Uterus (tissue), 4 donors: ENCODE measurements around the gene INTS13. TPM values are rescaled to one million over a fixed set of nuclear protein-coding genes. Genes with fewer than 3 reads are reported as not detected.
"Not testable (repeated sequence)": the region's sequence is repeated elsewhere in the genome, so short reads cannot be mapped to it uniquely, and the experiment has no call there.

Experiments used
- DNase-seq, 2 donors: peaks; one replicate each; pipeline ENCODE4 v3.0.0-alpha.2; 2019 to 2020
- H3K27ac ChIP-seq, 2 donors: fragments of 200-600 bp; sonication (generic); 1 replicate in 1 of 2; 2 replicates in 1 of 2; pipeline ENCODE4 v1.5.1; 2016 to 2018
- H3K27me3 ChIP-seq, 2 donors: fragments of 200-600 bp; sonication (generic); one replicate each; pipeline ENCODE4 v1.5.1; 2018 to 2019; ENCODE audit warnings: control low read depth in 1 of 2
- H3K36me3 ChIP-seq, 2 donors: fragments of 200-600 bp; sonication (generic); one replicate each; pipeline ENCODE4 v1.5.1; 2019; ENCODE audit warnings: control low read depth in 1 of 2
- H3K4me1 ChIP-seq, 2 donors: fragments of 200-600 bp; sonication (generic); one replicate each; pipeline ENCODE4 v1.5.1; 2018 to 2019; ENCODE audit warnings: control low read depth in 1 of 2
- H3K4me3 ChIP-seq, 2 donors: fragments of 200-600 bp; sonication (generic); 1 replicate in 1 of 2; 2 replicates in 1 of 2; pipeline ENCODE4 v1.5.1; 2018 to 2019; ENCODE audit warnings: mild to moderate bottlenecking in 1 of 2
- H3K9me3 ChIP-seq, 2 donors: fragments of 200-600 bp; sonication (generic); one replicate each; pipeline ENCODE4 v1.5.1; 2019; ENCODE audit warnings: control low read depth in 1 of 2
- POLR2A ChIP-seq, 2 donors: fragments of 450-650 bp; IDR thresholded peaks; one replicate each; pipeline ENCODE4 v1.6.1; 2016; ENCODE audit warnings: antibody characterized with exemption in 2 of 2, mild to moderate bottlenecking in 1 of 2, moderate library complexity in 1 of 2
- intact Hi-C: fragments of 100-400 bp; cut with DNase I; formaldehyde crosslinking; loops from one replicate; pipeline ENCODE4 v1.15.1; 2023; ENCODE audit warnings: low total_unique reads
- total RNA-seq, 4 donors: library from RNA; depleted of rRNA in 3 of 4; stranded (reverse); fragments of >200 nt in 3 of 4; gene quantifications; one replicate each; pipeline versions ENCODE4 v1.1.0 to v1.2.4, GENCODE V29; 2014 to 2023
- TF ChIP-seq, protein P1 (sequence below), 4 experiments: fragments of 200-600 bp in 2 of 4; fragments of 450-650 bp in 2 of 4; sonication (generic) in 2 of 4; IDR thresholded peaks; one replicate each; pipeline ENCODE4 v1.5.1; 2016 to 2019; ENCODE audit warnings: antibody characterized with exemption in 4 of 4, mild to moderate bottlenecking in 2 of 4, moderate library complexity in 1 of 4
- donor health status: DM: yes; HTN: yes; CAD: no.

INTS13 gene
- total RNA-seq, 4 donors from 2014 or later: 13.8 to 37.9 (median 26.8) TPM

DNA sequence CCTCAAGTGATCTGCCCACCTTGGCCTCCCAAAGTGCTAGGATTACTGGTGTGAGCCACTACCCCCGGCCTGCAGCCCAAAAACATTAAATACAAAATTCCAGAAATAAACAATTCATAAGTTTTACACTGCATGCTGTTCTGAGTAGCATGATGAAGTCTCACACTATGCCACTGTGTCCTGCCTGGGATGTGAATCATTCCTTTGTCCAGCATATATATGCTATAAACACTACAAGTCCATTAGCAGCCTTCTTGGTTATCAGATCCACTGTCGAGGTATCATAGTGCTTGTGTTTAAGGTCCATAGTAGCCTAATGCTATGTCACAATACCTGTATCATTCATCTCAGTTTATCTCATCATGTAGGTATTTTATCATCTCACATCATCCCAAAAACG lies 15.9 kb downstream of the INTS13 start:
- Histone ChIP-seq H3K36me3 (no peaks in the 10 kb centered on the region), H3K9me3 (no peaks in the 10 kb centered on the region)
- TF ChIP-seq POLR2A (IDR thresholded peaks at IDR 0.05): no peak
- TF ChIP-seq, protein P1, sequence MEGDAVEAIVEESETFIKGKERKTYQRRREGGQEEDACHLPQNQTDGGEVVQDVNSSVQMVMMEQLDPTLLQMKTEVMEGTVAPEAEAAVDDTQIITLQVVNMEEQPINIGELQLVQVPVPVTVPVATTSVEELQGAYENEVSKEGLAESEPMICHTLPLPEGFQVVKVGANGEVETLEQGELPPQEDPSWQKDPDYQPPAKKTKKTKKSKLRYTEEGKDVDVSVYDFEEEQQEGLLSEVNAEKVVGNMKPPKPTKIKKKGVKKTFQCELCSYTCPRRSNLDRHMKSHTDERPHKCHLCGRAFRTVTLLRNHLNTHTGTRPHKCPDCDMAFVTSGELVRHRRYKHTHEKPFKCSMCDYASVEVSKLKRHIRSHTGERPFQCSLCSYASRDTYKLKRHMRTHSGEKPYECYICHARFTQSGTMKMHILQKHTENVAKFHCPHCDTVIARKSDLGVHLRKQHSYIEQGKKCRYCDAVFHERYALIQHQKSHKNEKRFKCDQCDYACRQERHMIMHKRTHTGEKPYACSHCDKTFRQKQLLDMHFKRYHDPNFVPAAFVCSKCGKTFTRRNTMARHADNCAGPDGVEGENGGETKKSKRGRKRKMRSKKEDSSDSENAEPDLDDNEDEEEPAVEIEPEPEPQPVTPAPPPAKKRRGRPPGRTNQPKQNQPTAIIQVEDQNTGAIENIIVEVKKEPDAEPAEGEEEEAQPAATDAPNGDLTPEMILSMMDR (IDR thresholded peaks at IDR 0.05): no peak

DNA sequence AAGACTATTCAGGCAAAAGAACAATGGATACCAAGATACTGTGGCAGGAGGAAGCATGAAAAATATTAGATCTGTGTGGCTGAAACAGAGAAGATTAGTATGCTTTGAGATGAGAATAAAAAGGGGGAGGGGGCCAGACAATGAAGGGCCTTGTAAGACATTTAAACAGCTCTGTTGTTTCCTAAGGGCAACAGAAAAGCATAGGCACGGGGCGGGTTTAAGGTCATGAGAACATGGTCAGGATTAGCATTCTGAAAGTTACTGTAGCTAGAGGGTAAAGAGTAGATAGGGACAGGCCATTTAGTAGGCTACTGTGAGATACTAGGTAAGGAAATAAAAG lies 18.6 kb downstream of the INTS13 start:
- Histone ChIP-seq H3K4me3 (no peak overlapping the region), H3K4me1 (no peaks in the 10 kb centered on the region), H3K36me3 (no peaks in the 10 kb centered on the region), H3K27me3 (no peaks in the 10 kb centered on the region), H3K27ac (no peak overlapping the region), H3K9me3 (no peaks in the 10 kb centered on the region)
- no peak for DNase-seq
- intact Hi-C loops: no loop called here
- no peak for TF ChIP-seq POLR2A (IDR thresholded peaks at IDR 0.05)
- TF ChIP-seq, protein P1 (IDR thresholded peaks at IDR 0.05): no peak

More for the DNA sequence above, 15.9 kb downstream of the INTS13 start:
- Histone ChIP-seq H3K4me3 (no peak overlapping the region), H3K27ac (no peak overlapping the region), H3K4me1 (no peaks in the 10 kb centered on the region), H3K27me3 (no peaks in the 10 kb centered on the region)
- intact Hi-C loops: no loop called here
- DNase-seq: no peak

DNA sequence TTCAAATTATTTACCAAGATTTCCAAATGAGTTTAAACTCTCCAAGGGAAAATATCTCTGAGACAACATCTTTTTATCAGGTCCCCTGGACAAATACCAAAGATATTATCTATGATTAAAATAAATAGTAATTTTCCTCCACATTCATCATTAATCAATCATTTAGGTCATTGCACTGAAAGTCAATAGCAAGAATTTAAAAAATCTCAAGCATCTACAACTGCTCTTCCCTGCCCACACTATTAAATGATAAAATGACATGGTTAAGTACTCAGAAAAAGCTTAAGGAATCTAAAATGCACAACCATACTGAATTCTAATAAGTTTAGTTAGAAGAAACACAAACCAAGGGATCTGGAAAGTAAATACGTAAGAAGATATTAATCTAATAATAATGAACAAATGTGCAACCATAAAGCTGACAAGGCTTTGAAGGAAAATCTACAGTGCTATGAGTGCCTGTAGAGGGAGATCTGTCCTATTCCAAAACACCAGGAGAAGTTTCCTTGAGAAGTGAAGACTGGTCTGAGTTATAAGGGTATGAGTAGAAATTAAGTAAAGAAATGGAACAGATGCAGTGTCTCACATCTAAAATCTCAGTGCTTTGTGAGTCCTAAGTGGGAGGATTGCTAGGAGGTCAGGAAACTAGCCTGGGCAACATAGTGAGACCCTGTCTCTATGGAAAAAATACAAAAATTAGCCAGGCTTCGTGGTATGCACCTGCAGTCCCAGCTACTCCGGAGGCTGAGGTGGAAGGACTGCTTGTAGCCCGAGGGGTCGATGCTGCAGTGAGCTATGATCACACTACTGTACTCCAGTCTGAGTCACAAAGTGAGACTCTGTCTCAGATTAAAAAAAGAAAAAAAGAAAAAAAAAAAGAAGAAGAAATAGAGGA lies 19.2 kb downstream of the INTS13 start:
- Histone ChIP-seq H3K4me3 (no peak overlapping the region), H3K4me1 (no peaks in the 10 kb centered on the region), H3K27me3 (no peaks in the 10 kb centered on the region), H3K27ac (no peak overlapping the region), H3K9me3 (no peaks in the 10 kb centered on the region), H3K36me3 (no peaks in the 10 kb centered on the region)
- DNase-seq: no peak
- intact Hi-C loops: no loop called here
- TF ChIP-seq, protein P1 (IDR thresholded peaks at IDR 0.05): peak in 1 of 4 experiments; percentile 13
- no peak for TF ChIP-seq POLR2A (IDR thresholded peaks at IDR 0.05)

DNA sequence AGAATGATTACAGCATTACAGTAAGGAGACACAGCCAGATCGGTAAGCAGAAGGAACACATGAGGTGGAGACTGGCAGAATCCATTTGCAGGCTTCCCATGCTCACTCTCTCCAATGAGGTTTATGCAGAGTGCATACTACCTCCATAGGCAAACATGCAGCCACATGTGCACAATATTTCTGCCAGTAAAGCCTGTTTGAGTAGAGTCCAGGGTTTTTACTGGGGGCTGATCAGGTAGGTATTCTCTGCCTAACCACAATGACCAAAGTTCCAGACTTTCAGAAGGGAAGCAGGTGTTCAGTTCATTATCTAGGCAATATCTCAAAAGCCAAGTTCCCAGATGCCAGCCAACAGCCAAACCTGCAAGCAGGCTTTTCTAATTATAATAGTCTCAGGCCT lies 31.1 kb downstream of the INTS13 start:
- H3K9me3 ChIP-seq: no peaks in the 10 kb centered on the region
- intact Hi-C loops: no loop called here
- no peaks in the 10 kb centered on the region for H3K36me3 ChIP-seq
- TF ChIP-seq POLR2A (IDR thresholded peaks at IDR 0.05): no peak
- TF ChIP-seq, protein P1 (IDR thresholded peaks at IDR 0.05): no peak
- no peaks in the 10 kb centered on the region for H3K27me3 ChIP-seq
- no peak for DNase-seq
- no peak overlapping the region for H3K4me3 ChIP-seq
- no peaks in the 10 kb centered on the region for H3K4me1 ChIP-seq
- no peak overlapping the region for H3K27ac ChIP-seq

DNA sequence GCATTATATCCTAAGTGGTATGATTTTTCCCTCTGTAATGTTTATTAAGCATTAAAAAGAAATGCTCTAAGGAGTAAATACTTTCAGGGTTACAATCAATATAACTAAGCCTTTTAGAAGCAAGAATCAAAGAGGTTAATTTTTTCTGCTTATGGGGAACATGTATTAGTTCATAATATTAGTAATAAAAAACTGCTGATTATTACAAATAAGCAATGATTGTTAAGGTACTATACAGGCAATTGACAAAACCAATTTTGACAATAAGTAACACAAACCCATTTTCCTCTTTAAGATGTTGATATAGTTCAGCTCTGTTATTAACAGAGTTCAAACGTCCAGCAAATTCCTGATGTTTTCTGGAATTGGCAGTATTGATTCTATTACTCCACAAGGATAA lies 31.8 kb downstream of the INTS13 start:
- Histone ChIP-seq H3K9me3 (no peaks in the 10 kb centered on the region), H3K27me3 (no peaks in the 10 kb centered on the region), H3K27ac (no peak overlapping the region), H3K4me3 (no peak overlapping the region), H3K36me3 (no peaks in the 10 kb centered on the region), H3K4me1 (no peaks in the 10 kb centered on the region)
- no peak for TF ChIP-seq POLR2A (IDR thresholded peaks at IDR 0.05)
- TF ChIP-seq, protein P1 (IDR thresholded peaks at IDR 0.05): no peak
- no peak for DNase-seq
- intact Hi-C loops: no loop called here

DNA sequence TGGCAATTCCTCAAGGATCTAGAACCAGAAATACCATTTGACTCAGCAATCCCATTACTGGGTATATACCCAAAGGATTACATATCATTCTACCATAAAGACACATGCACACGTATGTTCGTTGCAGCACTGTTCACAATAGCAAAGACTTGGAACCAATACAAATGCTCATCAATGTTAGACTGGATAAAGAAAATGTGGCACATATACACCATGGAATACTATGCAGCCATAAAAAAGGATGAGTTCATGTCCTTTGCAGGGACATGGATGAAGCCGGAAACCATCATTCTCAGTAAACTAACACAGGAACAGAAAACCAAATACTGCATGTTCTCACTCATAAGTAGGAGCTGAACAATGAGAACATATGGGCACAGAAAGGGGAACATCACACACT lies 34.4 kb downstream of the INTS13 start:
- H3K27me3 ChIP-seq, H3K9me3 ChIP-seq, intact Hi-C loops, H3K27ac ChIP-seq, H3K4me1 ChIP-seq, H3K4me3 ChIP-seq, DNase-seq, H3K36me3 ChIP-seq: not testable (repeated sequence)
